HG03095 (cell line): ENCODE data around the gene LRP1B.
"Not testable (repeated sequence)": the region's sequence is repeated elsewhere in the genome, so short reads cannot be mapped to it uniquely, and the experiment has no call there.

Experiments used
- ATAC-seq: cut with Tn5 transposase; IDR thresholded peaks from one replicate; pipeline ENCODE4 v1.9.1; 2021; ENCODE audit warnings: moderate library complexity; ENCODE audit not compliant: unreplicated experiment

Gene LRP1B

DNA sequence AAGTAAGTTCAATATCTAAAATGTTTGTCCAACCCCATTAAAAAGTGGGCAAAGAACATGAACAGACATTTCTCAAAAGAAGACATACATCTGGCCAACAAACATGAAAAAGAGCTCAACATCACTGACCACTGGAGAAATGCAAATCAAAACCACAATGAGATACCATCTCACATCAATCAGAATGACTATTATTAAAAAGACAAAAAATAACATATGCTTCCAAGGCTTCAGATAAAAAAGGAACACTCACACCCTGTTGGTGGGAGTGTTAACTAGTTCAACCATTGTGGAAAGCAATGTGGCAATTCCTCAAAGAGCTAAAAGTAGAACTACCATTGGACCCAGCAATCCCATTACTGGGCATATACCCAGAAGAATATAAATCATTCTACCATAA lies 931.1 kb downstream of the LRP1B start:
- ATAC-seq: no peak

DNA sequence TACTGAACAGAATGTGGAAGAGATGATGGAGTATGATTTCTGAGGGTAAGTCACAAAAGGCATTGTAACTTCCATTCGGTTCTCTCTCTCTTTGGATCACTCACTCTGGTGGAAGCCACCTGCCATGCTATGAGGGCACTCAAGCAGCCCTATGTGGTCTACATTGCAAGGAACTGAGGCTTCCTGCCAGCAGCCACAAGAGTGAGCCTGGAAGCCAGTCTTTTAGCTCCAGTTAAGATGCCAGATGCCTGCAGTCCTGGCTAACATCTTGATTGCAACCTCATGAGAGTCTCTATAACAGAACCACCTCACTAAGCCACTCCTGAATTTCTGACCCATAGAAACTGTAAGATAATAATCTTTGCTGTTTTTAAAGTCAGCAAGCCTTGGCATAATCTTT lies 935.7 kb downstream of the LRP1B start:
- ATAC-seq: no peak

DNA sequence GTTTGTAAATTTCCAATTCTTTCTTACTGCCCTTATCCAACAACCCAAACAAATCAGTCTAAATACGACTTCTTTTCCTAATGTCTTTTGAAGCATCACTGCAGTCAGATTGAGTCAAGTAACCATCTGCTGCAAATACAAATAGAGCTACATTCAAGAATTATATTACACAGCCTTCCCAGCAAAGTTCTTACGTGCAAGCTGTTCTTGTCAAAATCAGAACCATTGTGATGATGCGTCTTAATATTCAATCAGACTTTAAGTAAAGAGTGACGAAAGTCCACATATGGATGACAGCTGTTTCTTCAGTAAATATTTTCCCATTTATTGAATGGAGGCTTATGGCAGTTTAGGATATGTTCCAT lies 943.8 kb downstream of the LRP1B start:
- ATAC-seq: no peak

DNA sequence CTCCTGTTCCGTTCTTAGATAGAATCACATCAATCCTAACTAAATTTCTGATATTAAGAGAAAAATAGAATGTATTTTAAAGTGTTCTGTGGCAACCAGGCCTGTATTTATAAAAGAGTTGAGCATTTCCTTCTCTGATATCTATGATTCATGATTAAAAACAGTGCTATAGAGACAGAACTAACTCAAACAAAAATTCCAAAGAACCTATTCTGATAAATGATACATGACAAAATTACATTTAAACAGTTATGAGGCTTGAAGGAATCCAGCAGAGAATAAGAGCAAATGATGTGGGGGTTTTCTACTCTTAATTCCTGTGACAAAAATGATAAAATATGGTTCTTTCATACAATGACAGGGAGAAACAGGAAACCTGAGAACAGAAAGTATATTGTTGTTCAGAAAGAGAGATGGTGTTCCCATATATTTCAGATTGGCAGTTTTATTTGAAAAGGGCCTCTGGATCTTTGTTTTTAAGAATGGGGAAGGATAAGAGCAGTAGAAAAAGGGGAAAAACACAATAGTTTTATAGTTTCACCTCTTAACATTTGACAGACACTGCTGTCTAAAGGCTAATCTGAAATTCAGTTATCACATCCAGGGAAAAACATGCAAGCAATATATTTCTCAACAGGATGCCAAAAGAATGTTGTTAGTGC lies 944.3 kb downstream of the LRP1B start:
- no peak for ATAC-seq

DNA sequence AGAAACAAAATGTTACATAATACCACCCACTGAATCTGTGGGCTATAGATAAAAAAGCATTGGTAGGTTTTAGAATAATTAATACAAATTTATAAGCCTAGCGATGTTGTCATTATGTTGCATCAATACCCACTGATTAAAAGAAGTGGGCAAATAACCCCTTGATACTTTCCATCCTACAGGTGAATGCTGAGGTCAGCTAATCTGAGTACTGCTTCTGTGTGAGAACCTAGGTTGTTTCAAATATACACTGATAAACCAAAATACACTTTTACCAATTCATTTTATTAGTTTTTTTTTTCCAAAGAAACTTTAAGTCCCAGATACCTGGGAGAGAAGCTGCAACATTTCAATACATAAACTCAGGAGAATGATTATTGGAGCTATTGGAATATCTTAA lies 948.6 kb downstream of the LRP1B start:
- ATAC-seq: no peak

DNA sequence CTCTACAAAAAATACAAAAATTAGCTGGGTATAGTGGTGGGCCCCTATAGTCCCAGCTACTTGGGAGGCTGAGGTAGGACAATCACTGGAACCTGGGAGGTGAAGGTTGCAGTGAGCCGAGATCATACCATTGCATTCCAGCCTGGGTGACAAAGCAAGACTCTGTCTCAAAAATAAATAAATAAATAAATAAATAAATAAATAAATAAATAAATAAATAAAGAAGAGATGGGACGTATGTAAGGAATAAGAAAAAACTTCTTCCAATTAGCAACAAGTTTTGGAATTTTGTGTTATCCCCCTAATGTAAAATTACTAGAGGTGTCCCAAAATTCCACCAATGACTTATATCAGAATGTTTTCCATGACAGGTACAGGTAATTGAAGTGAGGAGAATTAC lies 961.7 kb downstream of the LRP1B start:
- ATAC-seq: not testable (repeated sequence)

DNA sequence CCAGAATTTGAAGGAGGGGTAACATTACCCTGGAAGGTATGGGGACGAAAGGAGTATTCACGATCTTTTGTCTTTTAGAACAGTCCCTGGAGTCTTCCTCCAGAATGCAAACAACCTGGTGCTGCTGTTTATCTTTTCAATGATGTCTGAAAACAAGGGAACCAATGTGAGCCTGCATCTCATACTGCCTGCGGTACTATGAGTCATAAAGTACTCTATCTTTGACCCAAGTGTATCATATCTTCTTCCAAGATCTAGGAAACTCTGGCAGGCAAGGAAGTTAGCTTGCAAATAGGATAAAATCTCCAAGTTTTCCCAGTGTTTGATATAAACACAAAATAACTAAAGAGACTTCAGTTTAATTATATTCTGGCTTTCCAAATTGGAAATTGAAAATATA lies 968.5 kb downstream of the LRP1B start:
- no peak for ATAC-seq

DNA sequence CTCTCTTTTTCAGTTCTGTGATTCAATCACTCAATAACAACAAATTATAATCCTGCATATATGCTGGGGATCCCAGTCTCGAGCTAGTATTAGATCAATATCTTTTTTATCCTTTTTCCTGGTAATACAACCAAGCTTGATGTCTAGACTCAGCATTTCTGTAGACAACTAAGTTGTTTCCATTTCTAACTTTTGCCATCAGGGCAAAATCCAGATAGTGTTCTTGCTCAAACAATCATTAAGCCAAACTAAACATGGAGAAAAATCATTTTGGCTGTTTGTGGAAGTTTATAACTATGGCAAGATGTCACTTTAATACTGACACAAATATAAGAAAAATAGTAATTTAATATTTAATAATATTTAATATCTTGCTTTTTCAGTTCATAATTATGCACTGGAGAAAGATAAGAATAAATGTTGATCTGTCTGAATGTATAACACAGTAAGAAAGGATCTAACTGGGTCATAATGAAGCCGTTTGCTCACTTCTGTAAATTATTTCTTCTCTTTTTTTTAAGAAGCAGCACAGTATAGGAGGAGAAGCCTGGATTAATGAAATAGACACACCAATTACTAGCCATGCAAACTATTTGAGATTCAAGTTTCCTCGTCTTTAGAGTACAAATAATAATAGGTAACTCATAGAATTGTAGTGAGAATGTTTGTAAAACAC lies 979.1 kb downstream of the LRP1B start:
- ATAC-seq: no peak

DNA sequence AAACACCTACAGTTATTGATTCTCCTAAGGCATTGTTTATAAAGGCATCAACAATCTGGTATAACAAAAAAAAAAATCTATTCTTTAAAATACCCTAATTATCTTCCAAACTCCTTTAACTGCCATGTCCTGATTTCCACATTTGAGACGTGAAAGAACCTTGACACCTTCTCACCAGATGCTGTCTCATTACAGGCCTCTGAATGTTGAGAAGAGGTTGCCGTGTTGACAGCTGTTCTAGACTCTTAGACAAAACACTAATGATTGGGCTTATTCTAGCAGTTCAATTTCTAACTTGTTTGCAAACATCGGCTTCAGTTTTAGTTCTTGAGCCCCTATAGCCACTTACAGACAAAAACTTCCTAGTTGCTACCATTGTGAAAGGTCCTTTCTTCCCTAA lies 988.8 kb downstream of the LRP1B start:
- ATAC-seq: no peak

DNA sequence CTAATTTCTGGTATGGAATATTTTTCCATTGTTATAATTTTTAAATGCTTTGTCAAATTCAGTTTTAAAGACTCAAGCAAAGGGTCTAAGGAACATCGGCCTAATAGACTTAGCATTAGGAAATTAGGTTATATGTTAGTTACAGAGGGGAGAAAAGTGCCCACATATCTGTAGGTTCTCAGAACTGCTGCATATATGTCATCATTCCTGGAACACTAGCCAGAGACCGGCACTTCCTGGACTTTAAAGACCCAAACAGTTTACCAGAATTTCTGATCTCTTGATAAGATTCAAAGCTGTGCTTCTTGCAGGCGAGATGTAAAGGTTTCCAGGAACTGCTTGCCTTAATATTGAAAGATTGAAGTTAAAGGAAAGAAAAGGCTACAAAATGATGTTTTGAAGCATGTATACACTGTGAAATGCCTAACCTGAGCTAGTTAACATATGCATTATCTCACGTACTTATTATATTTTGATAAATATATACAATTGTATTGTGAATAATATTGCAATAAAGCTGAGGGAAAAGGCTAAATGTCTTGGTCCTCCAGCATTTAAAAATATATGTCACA lies 993.6 kb downstream of the LRP1B start:
- ATAC-seq: no peak

DNA sequence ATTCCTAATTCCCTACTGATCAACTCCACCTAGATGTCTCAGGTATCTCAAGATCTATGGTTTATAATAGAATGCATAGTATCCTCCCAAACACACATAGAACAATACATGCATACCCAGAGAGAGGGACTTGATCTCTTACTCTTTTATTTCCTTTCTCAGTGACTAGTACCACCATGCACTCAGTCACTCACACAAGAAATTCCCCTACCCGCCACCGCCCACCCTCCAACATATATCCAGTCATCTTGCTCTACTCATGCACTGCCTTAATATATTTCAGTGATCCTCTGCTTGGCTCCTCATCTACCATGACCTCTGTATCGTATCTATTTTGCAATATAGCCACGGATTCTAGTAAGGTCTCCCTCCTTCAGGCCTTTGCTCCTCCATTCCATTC lies 996.9 kb downstream of the LRP1B start:
- no peak for ATAC-seq

DNA sequence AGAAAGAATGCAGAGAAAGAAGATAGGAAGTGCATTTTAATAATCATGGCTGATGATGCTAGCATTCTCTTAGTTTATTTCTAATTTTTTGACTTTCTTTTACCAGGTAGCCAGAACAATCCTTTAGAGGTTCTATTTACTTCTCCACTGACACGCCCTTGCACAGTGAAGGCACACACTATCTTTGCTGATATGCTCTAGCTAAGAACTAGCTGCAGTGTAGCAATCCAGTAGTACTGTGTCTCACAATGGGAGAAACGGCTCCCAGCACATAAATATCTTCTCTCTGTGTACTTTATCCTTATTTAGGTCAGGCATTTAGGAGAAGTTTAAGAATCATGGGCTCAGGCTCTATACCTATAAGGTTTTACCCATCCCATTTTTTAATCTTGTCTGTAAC lies 1005.4 kb downstream of the LRP1B start:
- no peak for ATAC-seq

DNA sequence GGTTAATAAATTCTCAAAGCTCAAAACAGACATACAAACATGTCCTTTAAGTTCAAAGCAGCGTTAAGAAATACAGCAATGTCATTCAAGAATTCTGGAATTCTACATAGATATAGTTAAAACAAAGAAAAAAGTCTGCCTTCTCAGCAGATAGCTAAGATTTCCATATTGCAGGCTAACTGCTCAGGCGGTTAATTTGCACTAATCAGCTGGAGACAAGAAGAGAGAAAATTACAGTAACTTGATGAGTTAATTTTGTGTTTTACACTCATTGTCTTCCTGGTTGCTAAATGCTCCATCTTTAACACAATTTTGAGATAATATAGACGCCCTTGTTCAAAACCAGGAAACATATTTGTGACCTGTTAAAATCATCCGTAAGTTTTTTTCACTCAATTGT lies 1012.0 kb downstream of the LRP1B start:
- ATAC-seq: no peak

DNA sequence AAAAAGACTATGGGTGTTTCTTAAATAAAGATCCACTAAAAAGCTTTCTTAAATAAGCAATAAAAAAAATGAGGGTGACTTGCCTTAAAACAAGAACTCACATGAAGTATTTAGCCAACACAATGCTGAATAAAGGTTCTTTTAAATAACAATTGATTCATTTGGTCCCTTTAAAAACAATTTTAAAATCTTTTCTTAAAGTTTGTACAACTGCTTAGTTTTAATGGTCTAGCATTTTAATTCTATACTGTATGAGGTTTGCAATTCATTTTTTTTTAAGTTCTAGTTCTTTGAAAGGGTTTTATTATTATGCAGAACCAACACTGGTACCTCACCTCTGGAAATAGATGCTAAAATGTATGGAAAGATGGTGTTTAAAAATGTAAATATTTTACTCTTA lies 1017.5 kb downstream of the LRP1B start:
- no peak for ATAC-seq

DNA sequence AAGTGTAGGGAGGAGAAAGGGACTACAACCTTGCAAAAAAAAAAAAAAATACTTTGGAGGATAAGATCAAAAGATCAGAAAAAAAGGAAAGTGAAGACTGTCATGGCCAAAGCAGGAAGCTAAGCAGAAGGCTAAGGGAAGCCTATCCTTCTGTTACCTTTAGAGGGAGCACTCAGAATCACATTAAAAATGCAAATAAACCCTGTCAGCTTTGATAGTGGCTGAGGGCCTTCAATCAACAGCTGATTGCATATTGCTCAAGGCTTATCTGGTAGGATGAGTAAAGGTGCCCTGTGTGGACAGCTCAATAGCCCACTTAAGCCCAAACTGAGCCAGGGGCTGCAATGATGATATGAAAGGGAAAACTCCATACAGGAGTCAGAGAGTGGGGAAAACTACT lies 1021.2 kb downstream of the LRP1B start:
- no peak for ATAC-seq

DNA sequence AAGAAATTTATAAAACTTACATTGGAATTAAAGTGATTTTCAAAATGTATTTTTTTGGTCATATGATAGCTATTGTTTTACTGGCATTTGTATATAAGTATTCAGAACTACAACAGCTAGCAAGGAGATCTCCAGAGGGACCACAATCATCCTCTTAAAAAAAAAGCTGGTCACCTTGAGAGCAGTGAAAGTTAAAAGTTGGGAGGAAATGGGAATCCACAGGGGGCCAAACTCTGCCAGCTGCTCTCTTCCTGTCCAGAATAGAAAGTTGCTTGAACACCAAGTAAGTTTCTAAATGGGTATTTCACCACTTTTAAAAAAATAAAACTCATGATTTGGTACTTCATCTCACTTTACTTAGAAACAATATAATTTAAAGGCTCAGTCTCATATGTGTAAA lies 1025.1 kb downstream of the LRP1B start:
- ATAC-seq: no peak

DNA sequence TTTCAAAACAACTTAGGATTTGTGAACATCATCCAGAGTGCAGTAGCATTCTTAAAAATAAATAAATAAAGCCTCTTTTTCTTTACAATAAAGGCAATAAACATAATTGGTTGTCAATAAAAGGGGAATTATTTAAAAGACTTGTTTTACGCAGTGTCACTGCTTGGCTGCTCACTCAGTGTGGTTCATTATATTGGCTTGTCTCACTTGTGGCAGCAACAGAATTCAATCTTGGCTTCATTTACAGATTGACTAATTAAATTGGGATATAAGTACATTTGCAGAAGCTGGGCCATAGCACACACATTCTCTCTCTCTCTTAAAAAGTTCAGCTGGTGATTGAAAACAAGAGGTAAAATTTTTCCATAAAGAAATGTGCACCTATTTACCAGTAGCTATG lies 1027.6 kb downstream of the LRP1B start:
- no peak for ATAC-seq

DNA sequence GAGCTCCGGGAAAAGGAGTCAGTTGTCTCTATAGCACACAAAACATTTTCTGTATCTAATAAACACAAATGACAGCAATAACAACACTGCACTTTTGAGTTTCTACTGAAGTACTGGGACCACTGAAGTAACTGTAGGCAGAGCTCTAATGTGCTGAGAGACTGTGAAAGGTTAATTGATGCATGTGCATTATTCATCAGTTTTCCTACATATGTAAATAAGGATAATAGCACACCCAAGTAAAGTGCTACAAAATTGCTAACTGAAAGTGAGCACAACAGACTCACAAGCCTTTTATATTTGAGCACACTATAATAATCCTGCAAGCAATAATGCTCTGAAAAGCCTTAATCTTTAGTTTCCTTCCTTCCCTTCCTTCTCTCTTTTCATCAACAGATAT lies 1051.6 kb downstream of the LRP1B start:
- ATAC-seq: no peak

DNA sequence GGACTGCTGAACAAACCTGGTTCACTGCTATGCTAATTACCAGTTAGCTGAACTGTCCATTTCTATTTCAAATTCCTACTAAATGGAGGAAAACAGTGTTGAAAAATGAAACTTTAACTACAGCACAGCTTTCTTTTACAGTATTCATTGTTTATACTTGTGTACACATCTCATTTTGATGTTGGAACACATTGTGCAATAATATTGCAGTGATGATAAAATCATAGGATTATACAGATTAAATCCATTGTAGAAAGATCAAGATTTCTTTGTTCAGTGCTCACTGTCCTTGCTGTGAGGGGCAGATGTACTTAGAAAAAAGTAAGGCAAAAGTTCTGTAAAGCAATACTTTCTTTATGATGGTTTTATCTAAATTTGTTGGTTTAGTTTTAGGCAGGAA lies 1055.1 kb downstream of the LRP1B start:
- no peak for ATAC-seq

DNA sequence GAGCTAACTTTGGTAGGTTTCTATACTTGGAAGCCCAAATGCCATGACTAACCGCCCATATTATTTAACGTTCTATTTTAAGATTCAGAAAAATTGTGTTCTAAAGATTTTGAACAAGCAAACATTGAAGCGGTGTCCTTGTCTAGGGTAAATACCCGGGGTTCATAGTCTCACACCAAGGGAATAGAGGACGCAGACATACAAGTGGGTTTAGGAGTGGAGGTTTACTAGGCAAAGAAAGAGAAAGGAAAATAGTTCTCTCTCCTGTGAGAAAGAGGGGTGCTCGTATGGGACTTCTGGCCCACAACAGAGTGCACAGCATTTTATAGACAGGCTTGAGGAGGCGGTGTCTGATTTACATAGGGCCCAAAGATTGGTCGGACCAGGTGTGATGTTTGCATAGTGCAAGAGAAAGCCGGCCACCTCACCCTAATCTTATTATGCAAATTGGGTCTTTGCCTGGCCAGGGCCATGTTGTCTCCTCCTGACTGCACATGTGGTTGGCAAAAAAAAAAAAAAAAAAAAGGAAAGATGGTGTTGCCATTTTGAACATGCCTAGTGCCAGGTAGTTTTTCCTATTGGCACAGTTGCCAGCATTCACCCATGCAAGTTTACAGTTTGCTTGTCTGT lies 1062.6 kb downstream of the LRP1B start:
- ATAC-seq: no peak

DNA sequence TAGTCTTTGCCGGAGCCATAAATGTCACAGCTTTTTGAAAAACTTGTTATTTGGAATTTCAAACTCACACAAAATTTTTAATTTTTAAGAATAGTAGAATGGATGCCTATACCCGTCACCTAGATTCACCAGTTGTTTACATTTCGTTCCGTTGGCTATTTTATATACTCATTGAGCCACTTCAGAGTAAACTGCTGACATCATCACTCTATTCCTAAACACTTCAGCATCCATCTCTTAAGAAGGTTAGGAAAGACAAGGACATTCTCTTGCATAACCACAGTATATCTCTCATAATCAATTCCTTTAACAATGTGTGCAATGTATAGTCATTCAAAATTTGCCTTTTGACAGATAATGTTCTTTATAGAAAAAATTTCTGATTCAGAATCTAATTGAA lies 1065.8 kb downstream of the LRP1B start:
- ATAC-seq: no peak

DNA sequence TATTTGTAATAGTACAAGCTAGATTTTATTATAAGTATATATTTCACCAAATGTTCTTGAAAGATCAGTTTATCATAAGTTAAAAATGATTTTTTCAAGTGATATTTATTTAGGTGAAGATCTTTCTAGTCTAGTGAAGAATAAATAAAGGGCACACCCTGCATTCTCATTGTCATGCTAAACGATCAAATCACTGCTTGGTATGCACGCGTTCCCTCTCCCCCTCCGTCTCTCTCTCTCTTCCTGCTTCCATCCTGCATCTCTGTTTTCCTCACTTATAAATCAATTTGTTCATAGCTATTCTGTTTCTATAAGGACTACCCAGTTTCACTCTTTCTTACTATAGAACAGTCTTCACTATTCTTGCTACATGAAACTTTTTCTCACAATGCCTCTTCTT lies 1067.4 kb downstream of the LRP1B start:
- no peak for ATAC-seq
